Osteoblast (primary cell): Measurements from ENCODE around the gene LOXHD1. TPM values are rescaled to one million over a fixed set of nuclear protein-coding genes. Genes with fewer than 3 reads are reported as not detected.

Experiments
- DNase-seq: peaks from one replicate; pipeline ENCODE4 v3.0.0; 2011; ENCODE audit warnings: low spot score, mixed read lengths; ENCODE audit not compliant: insufficient read length; ENCODE audit errors: missing footprints
- H2AFZ ChIP-seq: 2 replicates; pipeline ENCODE4 v1.6.0; 2011; ENCODE audit warnings: mild to moderate bottlenecking, low read length
- H3K27ac ChIP-seq: 2 replicates; pipeline ENCODE4 v1.5.1; 2011; ENCODE audit warnings: mild to moderate bottlenecking, low read depth, low read length, moderate library complexity
- H3K27me3 ChIP-seq: 2 replicates; pipeline ENCODE4 v1.6.0; 2012; ENCODE audit warnings: mild to moderate bottlenecking, control low read depth, inconsistent platforms, low read length, moderate library complexity; ENCODE audit not compliant: insufficient read depth
- H3K36me3 ChIP-seq: 2 replicates; pipeline ENCODE4 v1.5.1; 2011; ENCODE audit warnings: mild to moderate bottlenecking, low read length, control low read depth, moderate library complexity; ENCODE audit not compliant: insufficient read depth
- H3K4me1 ChIP-seq: 2 replicates; pipeline ENCODE4 v1.5.1; 2011; ENCODE audit warnings: mild to moderate bottlenecking, low read length, control low read depth, moderate library complexity; ENCODE audit not compliant: insufficient read depth
- H3K4me2 ChIP-seq: 2 replicates; pipeline ENCODE4 v1.6.0; 2011; ENCODE audit warnings: mild to moderate bottlenecking, low read length; ENCODE audit not compliant: insufficient read depth
- H3K4me3 ChIP-seq: fragments of 200-600 bp; sonication (generic); 3 replicates; pipeline ENCODE4 v1.5.1; 2012; ENCODE audit warnings: mild to moderate bottlenecking, low read length, inconsistent platforms; ENCODE audit not compliant: insufficient read depth
- H3K79me2 ChIP-seq: 2 replicates; pipeline ENCODE4 v1.6.0; 2012; ENCODE audit warnings: mild to moderate bottlenecking, low read length, control low read depth, inconsistent platforms; ENCODE audit not compliant: insufficient read depth
- H3K9me3 ChIP-seq: 2 replicates; pipeline ENCODE4 v1.5.1; 2011; ENCODE audit warnings: low read depth, low read length, control low read depth
- H4K20me1 ChIP-seq: 2 replicates; pipeline ENCODE4 v1.6.0; 2012; ENCODE audit warnings: mild to moderate bottlenecking, low read length, control low read depth; ENCODE audit not compliant: insufficient read depth
- total RNA-seq: library from RNA; depleted of rRNA; stranded (reverse); fragments of >200 nt; gene quantifications from 2 replicates; pipeline ENCODE4 v1.2.3, GENCODE V29; 2012
- TF ChIP-seq, protein P1 (sequence below): IDR thresholded peaks from 2 replicates; pipeline ENCODE4 v1.5.1; 2011; ENCODE audit warnings: mild to moderate bottlenecking, low read depth, low read length, moderate library complexity; ENCODE audit errors: extremely low read depth

LOXHD1 gene
- total RNA-seq, 1 donor: not detected

GRCh38 chr18:46677611-46678010 is 20.6 kb upstream of the LOXHD1 start:
- peaks cover 9% of the 10 kb centered on the region for H3K27me3 ChIP-seq
- H3K4me1 ChIP-seq: peaks cover 6% of the 10 kb centered on the region
- H3K79me2 ChIP-seq: no peaks in the 10 kb centered on the region
- no peaks in the 10 kb centered on the region for H3K36me3 ChIP-seq
- H2AFZ ChIP-seq: no peak overlapping the region
- H3K4me3 ChIP-seq: no peak overlapping the region
- no peak for DNase-seq
- no peaks in the 10 kb centered on the region for H3K9me3 ChIP-seq
- H3K27ac ChIP-seq: no peak overlapping the region
- no peak overlapping the region for H3K4me2 ChIP-seq
- no peaks in the 10 kb centered on the region for H4K20me1 ChIP-seq
- TF ChIP-seq, protein P1, sequence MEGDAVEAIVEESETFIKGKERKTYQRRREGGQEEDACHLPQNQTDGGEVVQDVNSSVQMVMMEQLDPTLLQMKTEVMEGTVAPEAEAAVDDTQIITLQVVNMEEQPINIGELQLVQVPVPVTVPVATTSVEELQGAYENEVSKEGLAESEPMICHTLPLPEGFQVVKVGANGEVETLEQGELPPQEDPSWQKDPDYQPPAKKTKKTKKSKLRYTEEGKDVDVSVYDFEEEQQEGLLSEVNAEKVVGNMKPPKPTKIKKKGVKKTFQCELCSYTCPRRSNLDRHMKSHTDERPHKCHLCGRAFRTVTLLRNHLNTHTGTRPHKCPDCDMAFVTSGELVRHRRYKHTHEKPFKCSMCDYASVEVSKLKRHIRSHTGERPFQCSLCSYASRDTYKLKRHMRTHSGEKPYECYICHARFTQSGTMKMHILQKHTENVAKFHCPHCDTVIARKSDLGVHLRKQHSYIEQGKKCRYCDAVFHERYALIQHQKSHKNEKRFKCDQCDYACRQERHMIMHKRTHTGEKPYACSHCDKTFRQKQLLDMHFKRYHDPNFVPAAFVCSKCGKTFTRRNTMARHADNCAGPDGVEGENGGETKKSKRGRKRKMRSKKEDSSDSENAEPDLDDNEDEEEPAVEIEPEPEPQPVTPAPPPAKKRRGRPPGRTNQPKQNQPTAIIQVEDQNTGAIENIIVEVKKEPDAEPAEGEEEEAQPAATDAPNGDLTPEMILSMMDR: peak; percentile 17

- Histone ChIP-seq H3K4me2 (peak overlapping the region; percentile 4), H3K36me3 (no peaks in the 10 kb centered on the region), H3K27me3 (peaks cover 9% of the 10 kb centered on the region), H3K4me1 (peaks cover 6% of the 10 kb centered on the region), H3K79me2 (no peaks in the 10 kb centered on the region), H4K20me1 (no peaks in the 10 kb centered on the region), H2AFZ (no peak overlapping the region), H3K27ac (no peak overlapping the region), H3K4me3 (no peak overlapping the region), H3K9me3 (no peaks in the 10 kb centered on the region)
- TF ChIP-seq, protein P1: no peak
- no peak for DNase-seq
These were observed 19.3 kb upstream of the LOXHD1 start for GRCh38 chr18:46676182-46676835.

- Histone ChIP-seq H3K27me3 (peaks cover 13% of the 10 kb centered on the region), H3K27ac (no peak overlapping the region), H3K4me2 (no peak overlapping the region), H3K36me3 (no peaks in the 10 kb centered on the region), H3K9me3 (no peaks in the 10 kb centered on the region), H3K4me3 (no peak overlapping the region), H3K4me1 (peaks cover 6% of the 10 kb centered on the region), H3K79me2 (no peaks in the 10 kb centered on the region), H4K20me1 (no peaks in the 10 kb centered on the region), H2AFZ (no peak overlapping the region)
- DNase-seq: no peak
- TF ChIP-seq, protein P1: no peak
These were observed 18.1 kb upstream of the LOXHD1 start for GRCh38 chr18:46675112-46675511.

- Histone ChIP-seq H4K20me1 (no peaks in the 10 kb centered on the region), H3K79me2 (no peaks in the 10 kb centered on the region), H3K27ac (no peak overlapping the region), H3K27me3 (peaks cover 13% of the 10 kb centered on the region), H3K4me3 (no peak overlapping the region), H3K4me1 (peaks cover 6% of the 10 kb centered on the region), H3K9me3 (no peaks in the 10 kb centered on the region), H3K36me3 (no peaks in the 10 kb centered on the region), H2AFZ (no peak overlapping the region), H3K4me2 (no peak overlapping the region)
- TF ChIP-seq, protein P1: no peak
- DNase-seq: no peak
These were observed 15.3 kb upstream of the LOXHD1 start for GRCh38 chr18:46672062-46672970.
